Right atrium auricular region (tissue), 2 donors: ENCODE data around the gene SWSAP1. TPM values are rescaled to one million over a fixed set of nuclear protein-coding genes. Genes with fewer than 3 reads are reported as not detected.
"Not testable (repeated sequence)": the region's sequence is repeated elsewhere in the genome, so short reads cannot be mapped to it uniquely, and the experiment has no call there.

Experiments used
- DNase-seq: peaks from one replicate; pipeline ENCODE4 v3.0.0-alpha.2; 2019; ENCODE audit warnings: low spot score
- H3K27ac ChIP-seq, 2 donors: fragments of 200-600 bp; sonication (generic); 1 replicate in 1 of 2; 2 replicates in 1 of 2; pipeline ENCODE4 v1.5.1; 2016 to 2019
- H3K27me3 ChIP-seq, 2 donors: fragments of 200-600 bp; sonication (generic); one replicate each; pipeline versions ENCODE4 v1.5.1 to v1.6.0; 2017 to 2019
- H3K36me3 ChIP-seq: fragments of 200-600 bp; sonication (generic); one replicate; pipeline ENCODE4 v1.5.1; 2016
- H3K4me1 ChIP-seq, 2 donors: fragments of 200-600 bp; sonication (generic); one replicate each; pipeline versions ENCODE4 v1.5.1 to v1.6.0; 2017 to 2019
- H3K4me3 ChIP-seq, 2 donors: fragments of 200-600 bp; sonication (generic); 1 replicate in 1 of 2; 2 replicates in 1 of 2; pipeline ENCODE4 v1.5.1; 2017 to 2019; ENCODE audit warnings: mild to moderate bottlenecking in 1 of 2, moderate library complexity in 1 of 2
- H3K9me3 ChIP-seq, 2 donors: fragments of 200-600 bp; sonication (generic); one replicate each; pipeline ENCODE4 v1.5.1; 2019
- total RNA-seq, 2 donors: library from RNA; depleted of rRNA; stranded (reverse); fragments of >200 nt; gene quantifications; one replicate each; pipeline ENCODE4 v1.1.0, GENCODE V29; 2016
- TF ChIP-seq, protein P1 (sequence below), 2 donors: fragments of 200-600 bp; sonication (generic); IDR thresholded peaks; one replicate each; pipeline ENCODE4 v1.5.1; 2019; ENCODE audit warnings: antibody characterized with exemption in 2 of 2

SWSAP1 gene
- total RNA-seq, 2 donors from 2014 or later = 0.44 to 1.5 TPM

DNA sequence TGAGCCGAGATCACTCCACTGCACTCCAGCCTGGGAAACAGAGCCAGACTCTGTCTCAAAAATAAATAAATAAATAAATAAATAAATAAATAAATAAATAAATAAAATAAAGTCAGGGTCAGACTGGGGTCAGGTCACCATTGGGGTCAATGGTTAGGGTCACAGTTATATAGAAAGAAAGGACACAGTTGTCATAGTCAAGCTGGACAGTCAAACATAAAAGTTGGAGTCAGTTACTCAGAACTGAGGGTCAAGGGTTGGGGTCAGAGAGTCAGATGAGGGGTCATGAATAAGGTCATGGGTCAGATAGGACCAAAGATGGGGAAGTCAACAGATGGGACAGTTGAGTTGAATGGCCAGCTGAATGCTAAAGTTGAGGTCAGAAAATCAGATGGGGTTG is 26.3 kb downstream of the SWSAP1 start:
- no peaks in the 10 kb centered on the region for H3K4me1 ChIP-seq
- no peak for DNase-seq
- H3K9me3 ChIP-seq = no peaks in the 10 kb centered on the region
- no peak overlapping the region for H3K27ac ChIP-seq
- TF ChIP-seq, protein P1, sequence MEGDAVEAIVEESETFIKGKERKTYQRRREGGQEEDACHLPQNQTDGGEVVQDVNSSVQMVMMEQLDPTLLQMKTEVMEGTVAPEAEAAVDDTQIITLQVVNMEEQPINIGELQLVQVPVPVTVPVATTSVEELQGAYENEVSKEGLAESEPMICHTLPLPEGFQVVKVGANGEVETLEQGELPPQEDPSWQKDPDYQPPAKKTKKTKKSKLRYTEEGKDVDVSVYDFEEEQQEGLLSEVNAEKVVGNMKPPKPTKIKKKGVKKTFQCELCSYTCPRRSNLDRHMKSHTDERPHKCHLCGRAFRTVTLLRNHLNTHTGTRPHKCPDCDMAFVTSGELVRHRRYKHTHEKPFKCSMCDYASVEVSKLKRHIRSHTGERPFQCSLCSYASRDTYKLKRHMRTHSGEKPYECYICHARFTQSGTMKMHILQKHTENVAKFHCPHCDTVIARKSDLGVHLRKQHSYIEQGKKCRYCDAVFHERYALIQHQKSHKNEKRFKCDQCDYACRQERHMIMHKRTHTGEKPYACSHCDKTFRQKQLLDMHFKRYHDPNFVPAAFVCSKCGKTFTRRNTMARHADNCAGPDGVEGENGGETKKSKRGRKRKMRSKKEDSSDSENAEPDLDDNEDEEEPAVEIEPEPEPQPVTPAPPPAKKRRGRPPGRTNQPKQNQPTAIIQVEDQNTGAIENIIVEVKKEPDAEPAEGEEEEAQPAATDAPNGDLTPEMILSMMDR (IDR thresholded peaks at IDR 0.05) = no peak
- no peaks in the 10 kb centered on the region for H3K36me3 ChIP-seq
- no peaks in the 10 kb centered on the region for H3K27me3 ChIP-seq
- H3K4me3 ChIP-seq = no peak overlapping the region

GRCh38 chr19:11401808-11402543 is 27.5 kb downstream of the SWSAP1 start:
- H3K4me3 ChIP-seq = no peak overlapping the region
- H3K9me3 ChIP-seq = no peaks in the 10 kb centered on the region
- no peak for DNase-seq
- TF ChIP-seq, protein P1 (IDR thresholded peaks at IDR 0.05) = no peak
- no peak overlapping the region for H3K27ac ChIP-seq
- no peaks in the 10 kb centered on the region for H3K27me3 ChIP-seq
- H3K4me1 ChIP-seq = peaks cover 0 to 8% of the 10 kb centered on the region in 2 donors
- no peaks in the 10 kb centered on the region for H3K36me3 ChIP-seq

- TF ChIP-seq, protein P1 (IDR thresholded peaks at IDR 0.05) = no peak
- Histone ChIP-seq H3K36me3 (no peaks in the 10 kb centered on the region), H3K27me3 (no peaks in the 10 kb centered on the region), H3K27ac (no peak overlapping the region), H3K4me1 (peaks cover 0 to 8% of the 10 kb centered on the region in 2 donors), H3K4me3 (no peak overlapping the region), H3K9me3 (no peaks in the 10 kb centered on the region)
- no peak for DNase-seq
Measured at GRCh38 chr19:11404588-11405222, 30.2 kb downstream of the SWSAP1 start.

DNA sequence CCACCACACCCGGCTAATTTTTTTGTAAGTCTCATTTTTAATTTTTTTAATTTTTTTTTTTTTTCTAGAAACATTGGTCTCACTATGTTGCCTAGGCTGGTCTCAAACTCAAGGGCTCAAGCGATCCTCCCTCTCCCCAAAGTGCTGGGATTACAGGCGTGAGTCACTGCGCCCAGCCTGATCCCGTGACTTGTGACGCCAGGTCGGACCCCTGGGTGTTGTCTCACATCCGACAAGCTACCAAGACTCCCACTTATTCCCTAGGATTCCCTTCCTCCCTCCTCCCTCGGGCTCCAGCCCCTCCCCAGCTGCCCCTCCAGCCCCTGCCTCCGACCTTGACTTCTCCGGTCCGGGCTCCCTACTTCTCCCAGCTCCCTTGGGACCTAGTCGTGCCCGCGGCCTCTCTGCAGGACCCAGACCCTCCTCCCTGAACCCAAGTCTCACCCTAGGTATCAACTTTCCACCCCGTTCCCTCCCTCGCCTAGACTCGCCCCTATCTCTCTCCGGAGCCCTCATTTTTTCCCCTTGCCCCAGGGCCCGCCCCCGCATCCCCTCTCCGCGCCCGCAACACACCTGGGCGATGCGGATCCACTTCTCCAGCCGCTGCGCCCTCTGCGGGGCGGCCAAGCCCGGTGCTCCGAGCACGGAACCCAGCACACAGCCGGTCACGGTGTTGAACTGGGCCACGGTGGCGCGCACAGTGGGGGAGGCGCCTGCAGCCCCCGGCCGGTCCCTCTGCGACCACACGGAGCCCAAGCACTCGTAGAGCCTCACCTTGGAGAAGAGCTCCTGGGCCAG is 31.6 kb downstream of the SWSAP1 start:
- H3K36me3 ChIP-seq = no peaks in the 10 kb centered on the region
- H3K4me1 ChIP-seq = peaks cover 0 to 8% of the 10 kb centered on the region in 2 donors
- H3K27me3 ChIP-seq = no peaks in the 10 kb centered on the region
- TF ChIP-seq, protein P1 (IDR thresholded peaks at IDR 0.05) = peak in 1 of 2 donors; percentile 55
- no peak overlapping the region for H3K4me3 ChIP-seq
- no peak for DNase-seq
- H3K27ac ChIP-seq = no peak overlapping the region
- no peaks in the 10 kb centered on the region for H3K9me3 ChIP-seq

- not testable (repeated sequence) for H3K9me3 ChIP-seq, H3K27me3 ChIP-seq, H3K27ac ChIP-seq, H3K4me3 ChIP-seq, DNase-seq, H3K36me3 ChIP-seq, H3K4me1 ChIP-seq
Measured at GRCh38 chr19:11406703-11407236, 32.3 kb downstream of the SWSAP1 start.

GRCh38 chr19:11408591-11408990 is 34.1 kb downstream of the SWSAP1 start:
- DNase-seq = no peak

More at GRCh38 chr19:11408591-11408990, 34.1 kb downstream of the SWSAP1 start:
- Histone ChIP-seq H3K36me3 (no peaks in the 10 kb centered on the region), H3K4me3 (no peak overlapping the region), H3K4me1 (peaks cover 0 to 8% of the 10 kb centered on the region in 2 donors), H3K27ac (no peak overlapping the region), H3K9me3 (no peaks in the 10 kb centered on the region), H3K27me3 (no peaks in the 10 kb centered on the region)
- TF ChIP-seq, protein P1 (IDR thresholded peaks at IDR 0.05) = no peak
